ENCODE data around the gene DCP2.

DCP2 gene

DNA sequence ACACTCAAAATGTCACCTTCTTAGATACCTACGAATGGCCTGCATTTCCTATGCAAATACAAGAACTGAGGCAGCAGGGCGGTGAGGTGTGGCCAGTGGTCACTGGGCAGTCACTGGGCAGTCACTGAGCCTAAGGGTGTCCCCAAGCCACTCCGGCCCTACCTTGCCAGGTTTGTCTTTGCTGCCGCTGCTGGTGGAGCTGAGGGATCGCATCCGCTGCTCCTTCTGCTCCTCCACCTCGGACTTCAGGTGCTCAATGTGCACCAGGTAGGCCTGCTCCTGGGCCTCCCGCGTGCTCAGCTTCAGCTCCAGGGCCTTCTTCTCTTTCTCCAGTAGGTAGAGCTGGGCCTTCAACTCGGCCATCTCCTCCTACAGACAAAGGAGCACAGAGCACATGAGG lies 72.3 kb downstream of the DCP2 start:
- no peak for DNase-seq

DNA sequence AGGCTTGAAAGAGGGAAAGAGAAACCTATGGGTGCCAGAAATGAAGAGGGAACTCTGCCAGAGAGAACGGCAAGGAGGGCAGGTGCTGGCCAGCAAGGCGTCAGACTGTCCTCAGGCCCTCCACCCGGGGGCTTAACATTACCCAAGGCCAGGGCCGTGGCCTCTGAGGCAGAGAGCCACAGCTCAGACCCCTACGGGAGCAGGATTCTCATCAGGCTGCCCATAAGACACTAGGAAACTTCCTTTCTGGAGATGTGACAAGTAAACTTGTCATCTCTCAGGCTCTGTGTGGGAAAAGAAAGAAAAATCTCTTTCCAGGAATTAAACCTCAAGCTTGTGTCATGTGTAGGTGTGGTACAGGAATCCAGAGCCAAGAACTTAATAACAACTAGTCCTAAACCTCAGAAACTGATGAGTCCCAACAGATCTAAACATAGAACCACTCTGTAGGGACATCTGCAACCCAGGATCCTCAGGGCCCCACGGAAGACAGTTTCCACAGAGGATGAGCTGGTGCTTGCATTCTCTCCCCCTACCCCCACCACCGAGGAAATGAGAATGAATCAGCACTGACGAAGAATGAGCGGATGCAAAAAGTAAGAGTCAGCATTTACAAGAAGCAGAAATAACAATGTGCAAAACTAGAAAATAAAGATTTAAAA lies 74.3 kb downstream of the DCP2 start:
- DNase-seq = no peak

DNA sequence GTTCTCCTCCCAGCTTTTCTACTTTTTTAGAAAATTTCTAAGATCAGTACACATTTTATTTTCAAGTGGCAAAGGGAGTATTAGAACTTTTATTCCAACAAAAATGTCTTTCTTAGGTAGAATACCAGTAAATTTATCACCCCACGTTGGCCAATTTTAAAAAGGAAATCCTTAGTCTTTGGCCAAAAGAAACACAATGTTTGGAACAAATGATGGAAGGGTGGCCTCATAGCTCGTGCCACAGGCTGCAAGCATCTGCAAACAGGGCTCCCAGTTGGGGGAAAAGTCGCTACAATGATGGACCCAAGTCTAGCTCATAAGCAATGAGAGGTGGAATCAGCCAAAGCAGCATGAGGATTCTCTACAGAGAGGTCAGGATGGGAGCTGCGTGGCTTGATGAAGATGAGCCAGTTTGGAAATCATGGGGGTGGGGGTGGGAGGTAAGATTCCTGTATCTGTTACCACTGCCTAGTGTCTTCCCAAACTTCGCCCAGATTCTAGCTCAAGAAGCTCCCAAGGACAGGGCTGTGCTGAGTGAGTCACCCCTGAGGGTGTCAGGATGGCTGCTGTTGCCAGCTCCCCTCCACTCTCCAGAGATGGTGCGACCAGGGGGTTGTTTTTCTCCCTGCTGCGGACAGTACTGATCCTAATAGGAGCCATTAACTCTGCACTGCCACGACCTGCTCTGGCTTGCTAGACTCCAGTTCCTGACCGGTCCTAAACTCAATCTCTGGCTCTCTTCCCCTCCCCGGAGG lies 75.6 kb downstream of the DCP2 start:
- no peak for DNase-seq

DNA sequence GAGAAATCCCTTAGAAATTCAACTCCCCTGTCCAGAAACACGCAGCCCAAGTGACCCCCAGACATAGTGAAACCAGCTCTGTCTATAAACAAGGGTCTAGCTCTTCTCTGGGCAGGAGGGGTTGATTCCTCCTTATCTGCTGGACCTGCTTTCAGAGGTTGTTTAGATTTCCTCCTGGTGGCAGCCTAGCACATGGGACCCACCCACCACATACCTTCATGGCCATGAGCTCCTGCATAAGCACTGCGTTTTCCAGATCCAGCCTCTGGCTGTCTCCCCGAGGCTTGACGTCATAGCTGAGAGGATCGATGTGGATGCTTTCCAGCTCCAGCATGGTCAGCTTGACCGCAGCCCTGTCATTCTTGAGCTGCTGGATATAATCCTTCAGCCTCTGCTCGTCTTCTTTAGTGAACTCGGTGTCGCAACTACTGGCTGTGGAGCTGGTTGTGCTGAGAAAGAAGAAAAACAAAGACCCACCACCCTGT lies 77.0 kb downstream of the DCP2 start:
- DNase-seq = no peak

DNA sequence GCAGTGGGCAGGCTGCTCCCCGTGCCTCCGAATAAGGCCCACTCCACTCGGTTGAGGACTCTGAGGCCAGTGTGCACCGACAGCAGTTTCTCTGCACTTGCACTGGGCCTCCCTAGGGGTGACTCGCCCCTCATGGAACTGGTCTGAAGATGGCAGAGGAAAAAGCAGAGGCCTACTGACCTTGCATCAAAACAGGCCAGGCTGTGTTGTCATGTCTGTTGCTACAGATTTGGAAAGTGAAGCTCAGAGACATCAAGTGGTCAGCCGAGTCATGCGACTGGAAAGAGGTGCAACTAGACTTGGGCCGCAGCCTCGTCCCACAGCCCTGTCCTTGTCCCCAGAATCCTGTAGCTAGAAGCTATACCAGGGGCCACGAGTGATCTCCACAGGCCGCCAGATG lies 78.3 kb downstream of the DCP2 start:
- no peak for DNase-seq

DNA sequence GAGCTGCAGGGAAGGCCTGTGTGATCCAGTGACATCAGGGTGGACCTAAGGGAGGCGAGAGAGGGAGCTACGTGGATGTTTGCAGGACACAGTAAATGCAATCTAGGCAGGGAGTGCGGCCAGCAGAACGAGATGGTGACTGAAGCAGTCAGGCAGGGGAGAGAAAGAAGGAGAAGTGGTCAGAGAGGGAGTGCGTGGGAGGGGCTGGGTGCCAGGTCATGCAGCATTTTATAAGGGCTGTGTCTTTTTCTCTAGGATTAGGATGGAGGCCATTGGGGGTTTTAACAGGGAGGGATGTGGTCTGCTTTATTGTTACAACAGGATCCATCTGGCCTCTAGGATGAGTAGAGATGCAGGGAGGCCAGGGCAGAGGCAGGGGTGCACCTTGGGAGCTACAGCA lies 80.4 kb downstream of the DCP2 start:
- DNase-seq = no peak

DNA sequence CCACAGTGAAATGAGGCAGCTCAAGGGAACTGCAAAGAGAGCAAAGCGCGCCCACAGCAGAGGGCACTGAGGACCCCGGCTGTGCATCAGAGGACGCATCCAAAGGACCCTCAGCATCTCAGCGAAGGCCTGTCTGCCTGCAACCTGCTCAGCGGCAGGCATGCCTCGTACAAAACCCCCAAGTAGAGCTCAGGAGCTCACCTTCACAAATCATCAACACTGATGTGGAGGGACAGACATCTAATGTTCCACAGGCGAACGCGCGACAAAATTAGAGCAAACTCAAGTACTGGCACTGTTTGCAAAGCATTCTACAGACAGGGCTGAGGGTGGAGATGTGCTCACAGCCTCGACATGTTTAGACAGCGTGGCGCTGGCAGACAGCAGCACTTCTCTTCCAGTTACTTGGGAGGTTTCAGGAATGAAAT lies 81.0 kb downstream of the DCP2 start:
- no peak for DNase-seq

DNA sequence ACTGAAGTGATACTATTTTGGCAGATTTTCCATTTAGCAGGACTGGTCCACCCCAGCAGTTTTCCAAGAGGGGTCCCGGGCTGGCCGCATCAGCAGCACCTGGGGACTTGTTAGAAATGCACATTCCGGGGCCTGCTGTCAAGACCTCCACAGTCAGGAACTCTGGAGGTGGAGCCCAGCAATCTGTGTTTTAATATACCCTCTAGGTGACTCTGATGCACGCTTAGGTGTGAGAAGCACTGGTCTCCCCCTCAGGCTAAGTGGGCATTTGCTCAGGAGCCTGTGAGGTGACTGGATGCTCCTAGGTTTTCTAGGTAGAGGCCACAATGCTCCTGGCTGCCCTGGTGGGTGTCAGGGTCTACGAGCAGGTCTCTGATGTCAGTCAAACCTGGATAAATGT lies 81.7 kb downstream of the DCP2 start:
- DNase-seq = no peak

DNA sequence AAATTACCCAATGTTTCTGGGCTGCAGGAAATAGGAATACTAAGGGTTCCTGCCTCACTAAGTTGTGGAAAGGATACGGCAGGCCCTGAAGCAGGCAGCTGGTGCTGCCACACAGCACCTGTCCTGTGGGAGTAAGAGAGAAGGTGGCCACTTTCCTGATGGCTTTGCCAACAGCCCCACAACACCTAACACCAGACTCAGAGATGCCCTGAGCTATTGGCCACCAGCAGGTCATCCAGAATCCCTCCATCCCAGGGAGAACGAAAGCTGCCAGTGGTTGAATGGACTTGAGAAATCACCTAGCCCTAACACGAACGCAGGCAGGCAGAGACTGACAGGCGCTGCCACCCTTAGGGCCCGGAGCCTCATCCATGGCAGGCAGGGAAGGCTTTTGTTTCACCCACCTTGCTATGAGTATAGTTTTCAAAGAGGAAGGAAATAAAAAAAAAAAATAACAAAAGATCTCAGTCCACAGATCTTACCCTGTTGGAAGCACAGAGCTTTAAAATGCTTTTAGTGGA lies 82.2 kb downstream of the DCP2 start:
- no peak for DNase-seq

DNA sequence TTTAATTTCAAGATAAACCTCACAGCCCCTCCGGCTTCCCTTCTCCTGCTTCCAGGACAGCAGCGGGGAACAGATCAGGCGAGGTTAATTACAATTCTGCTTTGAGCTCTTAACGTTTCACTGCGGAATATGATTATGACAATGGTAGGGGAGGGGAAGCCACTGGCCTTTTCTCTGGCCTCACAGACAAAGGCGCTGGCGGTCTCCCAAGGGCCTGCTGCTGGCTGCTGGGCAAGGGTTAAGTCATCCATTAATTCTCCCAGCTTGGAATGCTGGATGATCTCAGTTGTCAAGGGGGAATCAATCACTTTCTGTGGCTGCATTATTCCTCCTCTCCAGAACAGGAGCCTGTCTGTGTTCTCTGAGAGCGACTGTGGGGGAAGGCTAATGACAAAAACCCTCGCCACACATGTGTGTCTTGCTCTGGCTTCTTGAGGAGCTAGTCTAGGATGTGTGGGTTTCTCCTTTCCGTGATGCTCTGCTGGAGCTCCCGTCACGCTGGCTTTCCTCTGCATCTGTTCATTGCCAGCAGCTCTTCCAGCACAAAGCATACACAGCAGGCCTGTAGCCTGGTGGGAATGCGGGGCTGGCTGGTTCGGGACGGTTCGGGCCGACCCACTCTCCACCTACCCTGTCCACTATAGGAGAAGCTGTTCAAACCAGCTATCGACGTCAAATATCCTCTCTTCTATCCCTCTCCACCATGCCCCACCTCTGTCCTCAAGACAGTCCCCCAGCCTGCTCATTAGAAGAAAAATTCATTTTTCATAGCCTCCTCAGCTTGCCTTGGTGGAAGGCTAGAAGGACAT lies 82.8 kb downstream of the DCP2 start:
- DNase-seq = no peak

DNA sequence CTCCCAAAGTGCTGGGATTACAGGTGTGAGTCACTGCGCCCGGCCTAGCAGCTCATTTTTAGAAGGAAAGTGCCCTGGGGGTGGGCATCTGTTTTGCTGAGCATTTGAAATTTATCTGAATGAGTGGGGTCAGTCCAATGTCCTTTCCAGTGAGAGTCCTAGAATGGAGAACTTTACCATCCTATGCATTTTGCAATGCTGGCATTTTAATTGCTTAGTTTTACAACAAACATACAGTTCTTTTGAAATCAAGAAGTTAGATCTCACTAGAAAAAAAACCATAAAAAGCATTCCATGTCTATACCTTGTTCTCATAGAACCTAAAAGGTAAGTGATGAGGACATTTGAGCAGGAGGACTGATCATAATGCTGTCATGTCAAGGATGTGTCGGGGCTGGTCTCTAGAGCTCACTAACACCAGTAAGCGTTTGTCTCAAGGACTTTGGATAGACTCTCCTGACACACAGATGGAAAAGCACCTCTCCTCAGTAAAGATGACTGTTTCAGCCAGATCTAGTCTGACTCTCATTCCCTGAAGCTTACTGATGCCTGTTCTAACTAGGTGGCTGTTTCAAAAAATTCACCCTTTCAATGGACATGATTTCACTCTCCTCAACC lies 83.9 kb downstream of the DCP2 start:
- no peak for DNase-seq

DNA sequence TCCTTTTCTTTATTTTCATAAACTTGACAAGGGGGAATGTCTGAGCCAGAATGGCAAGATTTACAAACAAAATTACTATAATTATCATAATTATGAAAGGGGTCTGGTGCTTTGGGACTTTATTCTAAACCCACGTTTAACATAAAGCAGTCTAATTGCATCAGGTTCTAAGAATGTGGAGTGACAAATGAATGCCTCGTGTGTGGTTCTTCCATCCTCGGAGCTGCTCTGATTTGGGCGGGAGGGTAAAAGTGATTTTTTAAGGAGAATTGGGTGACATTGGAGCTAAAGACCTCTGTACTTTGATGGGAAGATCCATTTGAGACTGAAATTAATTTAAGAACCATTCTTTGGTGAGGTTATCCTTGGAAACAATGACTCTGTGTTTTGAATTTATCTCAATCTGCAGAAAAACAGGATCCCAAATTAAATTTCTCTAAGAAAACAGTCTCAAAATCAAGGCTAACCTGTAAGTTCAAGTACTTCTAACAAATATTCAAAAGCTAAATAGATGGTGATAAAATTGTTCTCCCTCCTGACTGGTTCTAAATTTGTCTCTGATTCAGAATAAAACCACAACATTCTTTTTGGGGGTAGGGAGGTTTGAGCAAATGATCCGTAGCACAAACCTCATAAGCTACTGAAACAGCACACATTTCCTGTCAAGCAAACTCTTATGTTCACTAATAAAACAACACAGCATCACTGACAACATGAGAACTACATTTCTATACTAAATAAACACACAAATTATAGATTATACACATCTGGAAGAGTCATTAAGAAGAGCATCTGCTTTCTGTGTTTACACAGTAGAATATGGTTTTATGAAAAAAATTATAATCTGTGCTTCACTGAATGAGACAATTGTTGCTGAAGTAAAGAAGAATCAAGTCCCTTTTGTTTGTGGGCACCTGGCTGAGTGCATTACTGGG lies 85.5 kb downstream of the DCP2 start:
- DNase-seq = no peak

DNA sequence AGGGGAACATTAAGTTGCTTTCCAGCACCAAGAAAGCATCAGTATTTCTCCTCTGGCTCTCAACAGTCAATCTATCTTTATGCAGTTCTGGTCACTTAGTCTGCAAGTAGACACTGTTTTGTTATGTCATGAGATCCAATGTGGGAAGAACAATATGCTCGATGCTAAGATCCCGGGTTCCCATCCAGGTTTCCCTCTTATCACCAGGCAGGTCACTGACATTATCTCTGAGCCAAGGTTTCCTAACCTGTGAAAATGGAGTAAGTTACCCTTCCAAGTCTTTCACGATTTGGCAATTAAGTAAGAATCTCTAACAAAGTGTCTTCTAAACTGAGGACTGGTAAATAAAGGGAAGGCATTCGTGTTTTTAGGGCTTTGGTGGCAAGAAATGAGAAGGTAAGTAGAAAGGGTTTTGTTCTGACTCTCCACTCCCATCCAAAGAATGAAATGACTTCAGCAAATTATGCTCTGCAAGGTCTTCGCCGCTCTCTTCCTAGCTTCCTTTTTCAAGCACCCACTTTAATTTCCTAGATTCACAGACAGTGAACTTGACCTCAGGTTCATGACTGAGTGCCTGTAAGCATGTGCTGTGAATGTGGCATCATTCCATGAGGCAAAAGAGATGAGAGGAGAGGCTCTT lies 86.4 kb downstream of the DCP2 start:
- no peak for DNase-seq

DNA sequence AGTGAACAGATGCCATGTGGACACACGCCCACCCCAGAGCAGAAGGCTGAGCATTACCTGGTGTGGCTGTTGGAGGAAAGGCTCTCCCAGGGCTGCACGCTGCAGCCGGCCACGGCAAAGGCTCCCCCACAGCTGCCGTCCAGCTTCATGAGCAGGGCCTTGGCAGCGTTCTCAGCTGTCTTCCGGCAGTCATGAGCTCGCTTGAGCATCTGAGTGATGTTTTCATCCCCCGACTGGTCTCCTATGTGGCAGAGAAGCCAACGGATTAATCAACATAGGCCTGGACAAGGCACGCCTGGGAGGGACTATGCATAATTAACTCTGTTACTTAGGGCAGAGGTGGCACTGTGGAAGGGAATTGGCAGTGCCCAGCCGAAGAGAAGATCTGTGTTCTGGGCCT lies 87.3 kb downstream of the DCP2 start:
- DNase-seq = no peak

DNA sequence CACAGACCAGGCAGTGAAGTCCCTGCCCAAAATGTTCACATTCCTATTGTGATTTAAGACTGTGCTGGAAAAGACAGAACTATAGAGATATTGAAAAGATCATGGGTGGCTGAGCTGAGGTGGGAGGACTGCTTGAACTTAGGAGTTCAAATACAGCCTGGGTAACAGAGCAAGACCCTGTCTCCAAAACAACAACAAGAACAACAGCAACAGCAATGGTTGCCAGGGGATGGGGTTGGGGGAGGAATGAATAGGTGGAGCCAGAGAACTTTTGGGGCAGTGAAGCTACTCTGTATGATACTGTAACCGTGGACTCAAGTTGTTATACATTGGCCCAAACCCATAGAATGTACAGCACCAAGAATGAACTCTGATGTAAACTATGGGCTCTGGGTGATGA lies 88.2 kb downstream of the DCP2 start:
- no peak for DNase-seq

DNA sequence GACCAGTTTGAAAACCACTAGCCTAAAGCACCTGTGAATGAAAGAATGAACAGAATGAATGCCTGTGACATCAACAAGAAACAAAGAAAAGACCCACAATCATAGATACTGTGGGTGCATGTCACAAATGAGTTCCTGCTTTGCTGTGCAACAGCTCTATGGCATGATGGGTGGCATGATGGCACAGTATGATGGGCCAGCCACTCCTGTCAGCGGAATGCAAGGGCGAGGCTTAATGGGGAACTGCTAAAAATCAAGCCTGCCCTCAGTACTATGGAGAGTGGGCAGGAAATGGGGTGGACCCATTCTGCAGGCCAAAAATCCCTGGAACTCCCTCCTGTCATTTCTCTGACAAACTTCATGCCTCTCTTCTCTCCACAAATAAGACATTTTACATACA lies 89.0 kb downstream of the DCP2 start:
- DNase-seq = no peak

DNA sequence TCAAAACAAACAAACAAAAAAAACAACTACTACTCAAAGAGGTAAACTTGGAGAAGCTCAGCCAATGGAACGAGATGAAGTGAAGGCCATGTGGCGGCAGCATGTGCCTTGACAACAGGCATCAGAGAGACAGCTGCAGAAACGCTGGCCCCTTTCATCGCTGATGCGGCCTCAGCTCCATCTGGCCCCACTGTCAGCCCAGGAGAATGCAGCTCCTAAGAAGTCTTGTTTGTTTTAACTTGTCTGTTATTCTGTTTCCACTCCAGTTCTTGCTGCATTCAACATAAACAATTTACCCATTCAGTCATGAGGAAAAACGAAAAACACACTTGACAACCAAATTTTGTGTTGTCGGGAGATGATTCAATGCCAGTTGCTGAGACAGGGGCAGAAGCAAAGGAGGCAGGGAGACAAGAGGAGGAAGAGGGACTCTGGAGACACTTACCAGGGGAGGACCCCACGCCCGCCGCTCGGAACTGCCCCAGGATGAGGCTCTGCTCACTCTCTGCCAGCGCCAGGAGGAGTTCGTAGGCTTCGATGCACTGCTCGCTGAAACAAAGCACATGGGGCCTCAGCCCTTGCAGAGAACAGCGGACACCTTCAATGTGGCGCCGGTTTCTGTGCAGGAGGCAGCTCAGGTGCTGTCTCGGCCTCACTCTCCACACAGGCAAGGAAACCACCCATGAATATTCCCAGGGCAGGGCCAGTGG lies 91.2 kb downstream of the DCP2 start:
- DNase-seq = no peak

DNA sequence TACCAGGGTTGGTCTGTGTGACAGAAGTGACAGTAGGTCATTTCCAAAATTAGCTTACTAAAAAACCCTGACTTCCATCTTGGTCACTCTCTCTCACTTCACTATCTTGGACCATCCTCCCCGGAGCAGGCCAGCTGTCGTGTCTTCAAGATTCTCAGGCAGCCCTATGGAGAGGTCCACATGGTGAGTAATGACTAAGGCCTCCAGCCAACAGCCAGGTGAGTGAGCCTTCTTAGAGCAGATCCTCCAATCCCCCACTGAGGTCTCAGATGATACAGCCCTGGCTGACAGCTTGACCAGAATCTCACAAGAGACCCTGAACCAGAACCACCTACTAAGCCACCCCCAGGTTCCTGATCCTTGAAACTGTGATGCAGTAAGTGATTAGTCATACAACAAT lies 92.0 kb downstream of the DCP2 start:
- no peak for DNase-seq
